GM21360 (cell line): ENCODE data around the gene RFT1.

ENCODE experiments used
- ATAC-seq: cut with Tn5 transposase; IDR thresholded peaks from one replicate; pipeline ENCODE4 v1.9.1; 2021; ENCODE audit warnings: mild to moderate bottlenecking, moderate library complexity; ENCODE audit not compliant: unreplicated experiment

Gene RFT1

GRCh38 chr3:53129344-53129743 lies 891 bp downstream of the RFT1 start:
- ATAC-seq = no peak

- ATAC-seq = no peak
Observed at GRCh38 chr3:53126601-53127000, 3.6 kb downstream of the RFT1 start.

- ATAC-seq = no peak
Observed at GRCh38 chr3:53123953-53124352, 6.3 kb downstream of the RFT1 start.

- no peak for ATAC-seq
Observed at GRCh38 chr3:53123510-53123909, 6.7 kb downstream of the RFT1 start.

- ATAC-seq = no peak
Observed at GRCh38 chr3:53122933-53123305, 7.3 kb downstream of the RFT1 start.

- ATAC-seq = no peak
Observed at GRCh38 chr3:53122255-53122932, 7.8 kb downstream of the RFT1 start.

- no peak for ATAC-seq
Observed at GRCh38 chr3:53120336-53120735, 9.9 kb downstream of the RFT1 start.

- ATAC-seq = no peak
Observed at GRCh38 chr3:53116956-53117355, 13.3 kb downstream of the RFT1 start.

GRCh38 chr3:53114412-53115074 lies 15.7 kb downstream of the RFT1 start:
- ATAC-seq = no peak

GRCh38 chr3:53114011-53114400 lies 16.2 kb downstream of the RFT1 start:
- ATAC-seq = no peak

GRCh38 chr3:53113293-53114010 lies 16.8 kb downstream of the RFT1 start:
- ATAC-seq = no peak

- no peak for ATAC-seq
Observed at GRCh38 chr3:53111822-53112221, 18.4 kb downstream of the RFT1 start.

GRCh38 chr3:53109891-53110771 lies 20.1 kb downstream of the RFT1 start:
- ATAC-seq = no peak

- ATAC-seq = no peak
Observed at GRCh38 chr3:53109190-53109589, 21.0 kb downstream of the RFT1 start.

- no peak for ATAC-seq
Observed at GRCh38 chr3:53104762-53105161, 25.5 kb downstream of the RFT1 start.

GRCh38 chr3:53103397-53104296 lies 26.6 kb downstream of the RFT1 start:
- ATAC-seq = no peak

GRCh38 chr3:53102601-53103147 lies 27.6 kb downstream of the RFT1 start:
- peak; percentile 69 for ATAC-seq

GRCh38 chr3:53101956-53102355 lies 28.3 kb downstream of the RFT1 start:
- no peak for ATAC-seq

- ATAC-seq = no peak
Observed at GRCh38 chr3:53100818-53101466, 29.3 kb downstream of the RFT1 start.
